Raji (cell line): ENCODE data around the gene COMT.

Experiments
- POLR2A ChIP-seq: IDR thresholded peaks from 2 replicates; pipeline ENCODE4 v1.6.1; 2011; ENCODE audit warnings: low read depth, low read length, control low read depth; ENCODE audit not compliant: insufficient read depth

Gene COMT

DNA sequence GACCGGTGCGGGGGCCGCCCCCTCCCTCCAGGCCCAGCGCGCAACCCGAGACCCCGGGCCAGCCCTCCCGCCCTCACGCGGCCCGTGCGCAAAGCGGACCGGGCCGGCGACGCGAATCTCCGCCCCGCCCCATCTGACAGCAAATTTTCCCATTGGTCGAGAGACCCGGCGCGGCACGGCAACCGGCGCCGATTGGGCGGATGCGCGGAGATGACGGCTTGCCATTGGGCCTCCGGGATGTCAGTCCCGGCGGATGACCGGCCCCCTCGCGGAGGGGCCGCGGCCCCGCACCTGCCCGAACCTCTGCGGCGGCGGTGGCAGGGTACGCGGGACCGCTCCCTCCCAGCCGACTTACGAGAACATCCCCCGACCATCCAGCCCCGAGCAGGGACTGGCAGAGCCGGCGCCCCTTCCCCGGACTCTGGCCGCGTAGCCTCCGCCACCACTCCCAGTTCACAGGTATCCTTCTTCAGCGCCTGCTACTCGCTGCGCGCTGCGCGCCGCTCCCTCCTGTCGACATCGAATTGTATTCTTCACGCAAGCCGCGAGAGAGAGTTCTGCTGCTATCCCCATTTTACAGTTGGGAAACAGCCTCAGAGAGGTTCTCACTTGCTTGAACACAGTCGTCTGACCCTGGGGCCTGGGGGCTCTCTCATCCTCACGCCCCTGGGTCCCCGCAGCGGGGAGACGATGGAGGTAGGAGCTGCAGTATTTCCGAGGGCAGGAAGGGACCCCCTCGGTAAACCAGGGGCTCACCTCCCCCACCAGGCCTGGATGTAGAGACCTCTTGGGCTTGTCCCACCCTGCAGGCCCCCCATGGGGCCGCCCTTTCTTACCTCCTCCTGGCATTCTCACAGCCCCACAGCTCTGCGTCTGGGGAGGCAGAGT is 75.4 kb downstream of the COMT start, which contains the start of gene ARVCF:
TSS of gene ARVCF (minus strand) at position 90 of the 888 bp plus-strand sequence. CDS start 26,029 bp downstream, outside the sequence.
- TF ChIP-seq POLR2A: peak; percentile 41; the same call in 1 of the 2 replicates

DNA sequence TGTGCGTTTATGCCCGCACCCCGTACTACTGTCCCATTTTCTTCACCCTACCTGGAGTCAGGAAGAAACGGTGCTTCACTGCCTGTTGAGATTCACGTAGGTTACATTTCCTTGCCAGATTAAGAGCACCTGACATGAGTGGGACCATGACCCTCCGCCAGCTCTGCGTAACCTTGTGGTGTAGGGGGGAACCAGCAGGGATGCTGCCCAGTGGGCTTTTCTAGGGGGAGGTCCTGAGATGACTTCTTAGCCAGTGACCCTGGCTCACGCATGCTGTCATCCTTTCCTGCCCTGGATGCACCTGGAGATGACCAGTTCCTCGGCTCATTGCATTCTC is 76.0 kb downstream of the COMT start:
- no peak for TF ChIP-seq POLR2A

DNA sequence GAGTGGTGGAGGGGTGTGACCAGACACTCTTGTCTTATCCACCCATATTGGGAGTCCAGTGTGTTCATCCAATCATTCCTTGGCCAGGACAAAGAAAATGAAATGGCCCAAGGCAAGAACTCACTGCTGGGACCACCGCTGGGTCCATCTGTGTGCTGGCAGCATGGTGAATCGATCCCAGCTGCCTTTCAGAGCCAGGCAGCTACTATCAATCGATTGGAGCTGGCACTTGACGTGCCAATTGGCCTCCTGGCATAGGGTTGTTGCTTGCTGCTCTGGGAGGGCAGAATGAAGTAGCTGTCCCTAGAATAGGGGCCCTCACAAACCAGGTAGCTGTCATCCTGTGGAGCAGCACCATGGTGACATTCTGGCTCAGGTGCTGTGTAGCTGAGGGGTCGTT is 76.4 kb downstream of the COMT start:
- TF ChIP-seq POLR2A: no peak
